ENCODE measurements around the gene ACOT11. TPM values are rescaled to one million over a fixed set of nuclear protein-coding genes. Genes with fewer than 3 reads are reported as not detected.
"Not testable (repeated sequence)": the region's sequence is repeated elsewhere in the genome, so short reads cannot be mapped to it uniquely, and the experiment has no call there.

The ACOT11 gene
- total and polyA plus RNA-seq, 2 of the 4 experiments (the other 2 are of a cell fraction): 2.5 to 2.7 TPM

- Histone ChIP-seq H3K23ac (ENCODE audit: low read depth, low read length) (no peak overlapping the region), H4K20me1 (ENCODE audit: insufficient read depth, low read length) (no peaks in the 10 kb centered on the region), H4K8ac (ENCODE audit: low read depth in 2 of 2, low read length in 2 of 2) (no peak overlapping the region), H3K4me1 (ENCODE audit: control insufficient read depth, insufficient read depth, low read length) (no peaks in the 10 kb centered on the region), H2BK120ac (ENCODE audit: low read depth, low read length) (no peak overlapping the region), H2BK20ac (ENCODE audit: low read depth, low read length) (no peak overlapping the region), H3K9ac (ENCODE audit: low read depth, low read length) (no peak overlapping the region), H2AFZ (replicated peaks; ENCODE audit: low read length, poor library complexity) (no peak overlapping the region), H2BK5ac (ENCODE audit: low read depth, low read length, poor library complexity, severe bottlenecking) (no peak overlapping the region), H3K9me3 (ENCODE audit: control insufficient read depth, insufficient read depth, low read length) (no peaks in the 10 kb centered on the region), H3K14ac (replicated peaks; ENCODE audit: low read depth, low read length) (no peak overlapping the region), H2AK9ac (replicated peaks; ENCODE audit: low read depth, low read length, poor library complexity) (no peak overlapping the region), H4K5ac (ENCODE audit: low read depth, low read length) (no peak overlapping the region), H3K4me3 (ENCODE audit: insufficient read depth, low read depth, low read length) (no peak overlapping the region), H4K91ac (ENCODE audit: insufficient read depth, low read depth, low read length) (no peak overlapping the region), H3K4ac (ENCODE audit: low read depth, low read length) (no peak overlapping the region), H3K18ac (ENCODE audit: low read depth, low read length) (no peak overlapping the region), H2BK15ac (ENCODE audit: low read depth, low read length) (no peak overlapping the region), H3K79me1 (ENCODE audit: low read depth in 1 of 2, low read length in 2 of 2) (no peaks in the 10 kb centered on the region), H3K9me1 (ENCODE audit: insufficient read depth, low read length) (no peaks in the 10 kb centered on the region), H2AK5ac (ENCODE audit: low read depth, low read length) (no peak overlapping the region), H3K4me2 (ENCODE audit: low read depth, low read length) (no peak overlapping the region), H3K27me3 (ENCODE audit: control insufficient read depth, insufficient read depth, low read length) (peaks cover 12% of the 10 kb centered on the region), H3K36me3 (ENCODE audit: control insufficient read depth, insufficient read depth, low read length) (no peaks in the 10 kb centered on the region), H3K56ac (ENCODE audit: extremely low read depth, insufficient read depth, low read length) (no peak overlapping the region), H3K27ac (ENCODE audit: insufficient read depth, low read length) (no peak overlapping the region)
- dilution Hi-C loops (cut with HindIII; ENCODE audit: low sequenced_read_pairs, unreplicated experiment) (no loop called here), in situ Hi-C loops (cut with MboI; ENCODE audit: low sequenced_read_pairs) (no loop called here), intact Hi-C loops (cut with micrococcal nuclease) (no loop called here)
- ATAC-seq (ENCODE audit: low read depth) (no peak), DNase-seq (no peak)
- no CpG with 5 or more reads among the region's 2 CpGs for WGBS, 2 experiments (ENCODE audit: extremely low coverage in 2 of 2, insufficient read length in 1 of 2)
- TF ChIP-seq MAFK (IDR thresholded peaks at IDR 0.05; ENCODE audit: low read depth, low read length) (peak; percentile 89), ELK1 (IDR thresholded peaks at IDR 0.05; ENCODE audit: borderline replicate concordance, low read depth, low read length) (no peak)
- CTCF ChIA-PET: interaction anchor here (1.3 kb wide), 1 partner anchor 12 kb away, joined by 4 read pairs; no protein-coding TSS in a partner anchor
- POLR2A ChIA-PET (ENCODE audit: unreplicated experiment): no interaction called here
- BruUV-seq (replicated peaks): no TSS peak
Measured at GRCh38 chr1:54532033-54532432, 16.0 kb upstream of the ACOT11 start.

GRCh38 chr1:54536656-54537055 is 11.4 kb upstream of the ACOT11 start:
- H3K23ac ChIP-seq (ENCODE audit: low read depth, low read length); H3K4me2 ChIP-seq (ENCODE audit: low read depth, low read length); H2BK5ac ChIP-seq (ENCODE audit: low read depth, low read length, poor library complexity, severe bottlenecking); H2BK120ac ChIP-seq (ENCODE audit: low read depth, low read length); CTCF ChIA-PET; H2AK5ac ChIP-seq (ENCODE audit: low read depth, low read length); intact Hi-C loops (cut with micrococcal nuclease); H3K18ac ChIP-seq (ENCODE audit: low read depth, low read length); H3K4me1 ChIP-seq (ENCODE audit: control insufficient read depth, insufficient read depth, low read length); H2AK9ac ChIP-seq (replicated peaks; ENCODE audit: low read depth, low read length, poor library complexity); H3K27me3 ChIP-seq (ENCODE audit: control insufficient read depth, insufficient read depth, low read length); H4K8ac ChIP-seq (ENCODE audit: low read depth in 2 of 2, low read length in 2 of 2); H2AFZ ChIP-seq (replicated peaks; ENCODE audit: low read length, poor library complexity); H2BK15ac ChIP-seq (ENCODE audit: low read depth, low read length); BruUV-seq (replicated peaks); H3K14ac ChIP-seq (replicated peaks; ENCODE audit: low read depth, low read length); H3K56ac ChIP-seq (ENCODE audit: extremely low read depth, insufficient read depth, low read length); H3K9ac ChIP-seq (ENCODE audit: low read depth, low read length); H3K9me1 ChIP-seq (ENCODE audit: insufficient read depth, low read length); H2BK20ac ChIP-seq (ENCODE audit: low read depth, low read length); H4K91ac ChIP-seq (ENCODE audit: insufficient read depth, low read depth, low read length); H4K5ac ChIP-seq (ENCODE audit: low read depth, low read length); H3K36me3 ChIP-seq (ENCODE audit: control insufficient read depth, insufficient read depth, low read length); ATAC-seq (ENCODE audit: low read depth); H3K4ac ChIP-seq (ENCODE audit: low read depth, low read length); in situ Hi-C loops (cut with MboI; ENCODE audit: low sequenced_read_pairs); H4K20me1 ChIP-seq (ENCODE audit: insufficient read depth, low read length); H3K79me1 ChIP-seq (ENCODE audit: low read depth in 1 of 2, low read length in 2 of 2); H3K27ac ChIP-seq (ENCODE audit: insufficient read depth, low read length); POLR2A ChIA-PET (ENCODE audit: unreplicated experiment); H3K9me3 ChIP-seq (ENCODE audit: control insufficient read depth, insufficient read depth, low read length); dilution Hi-C loops (cut with HindIII; ENCODE audit: low sequenced_read_pairs, unreplicated experiment); DNase-seq; H3K4me3 ChIP-seq (ENCODE audit: insufficient read depth, low read depth, low read length): not testable (repeated sequence)
- WGBS, 2 experiments (ENCODE audit: extremely low coverage in 2 of 2, insufficient read length in 1 of 2): 50% methylated on average over 2 of the region's 4 CpGs; no CpG with 5 or more reads in 1 of the 2 experiments
